ENCODE results near the gene LMF1.
"Not testable (repeated sequence)": the region's sequence is repeated elsewhere in the genome, so short reads cannot be mapped to it uniquely, and the experiment has no call there.

The LMF1 gene

GRCh38 chr16:842711-843560, 127.8 kb downstream of the LMF1 start:
- DNase-seq, result no peak

- DNase-seq, result no peak
Observed at GRCh38 chr16:842061-842476, 128.7 kb downstream of the LMF1 start.

- no peak for DNase-seq
Observed at GRCh38 chr16:841455-842060, 129.2 kb downstream of the LMF1 start.

- no peak for DNase-seq
Observed at GRCh38 chr16:840561-841454, 130.0 kb downstream of the LMF1 start.

GRCh38 chr16:839643-840408, 131.0 kb downstream of the LMF1 start:
- no peak for DNase-seq

- no peak for DNase-seq
Observed at GRCh38 chr16:838741-839140, 132.0 kb downstream of the LMF1 start.

GRCh38 chr16:836822-837221, 134.0 kb downstream of the LMF1 start:
- not testable (repeated sequence) for DNase-seq

- DNase-seq, result no peak
Observed at GRCh38 chr16:836221-836620, 134.6 kb downstream of the LMF1 start.

GRCh38 chr16:835373-835772, 135.4 kb downstream of the LMF1 start:
- no peak for DNase-seq

- DNase-seq, result no peak
Observed at GRCh38 chr16:833411-833810, 137.4 kb downstream of the LMF1 start.

GRCh38 chr16:832652-833336, 138.0 kb downstream of the LMF1 start:
- no peak for DNase-seq

GRCh38 chr16:831571-832413, 139.0 kb downstream of the LMF1 start:
- DNase-seq, result no peak

GRCh38 chr16:830871-831570, 139.8 kb downstream of the LMF1 start:
- DNase-seq, result no peak

- no peak for DNase-seq
Observed at GRCh38 chr16:830107-830870, 140.5 kb downstream of the LMF1 start.

GRCh38 chr16:828891-829290, 141.9 kb downstream of the LMF1 start:
- DNase-seq, result no peak

GRCh38 chr16:827513-827912, 143.3 kb downstream of the LMF1 start:
- DNase-seq, result no peak

- no peak for DNase-seq
Observed at GRCh38 chr16:825341-826061, 145.3 kb downstream of the LMF1 start.

GRCh38 chr16:824601-825000, 146.2 kb downstream of the LMF1 start:
- no peak for DNase-seq

GRCh38 chr16:824194-824593, 146.6 kb downstream of the LMF1 start:
- DNase-seq, result no peak

All from suppressor macrophage treated with lipopolysaccharide for 1 hour (primary cell).